Measurements from ENCODE around the gene GLRX2. TPM values are rescaled to one million over a fixed set of nuclear protein-coding genes. Genes with fewer than 3 reads are reported as not detected.

GLRX2 gene
- total and polyA plus RNA-seq, 4 donors, result 12.9 to 27.6 (median 17.8) TPM

GRCh38 chr1:193094112-193094511 is 11.1 kb downstream of the GLRX2 start:
- DNase-seq (ENCODE audit: low read depth in 4 of 6, low spot score in 6 of 6), result no peak
- Histone ChIP-seq H3K36me3 (ENCODE audit: control insufficient read depth, insufficient read depth, low read length) (peaks cover 13% of the 10 kb centered on the region), H3K9me3 (ENCODE audit: control insufficient read depth, insufficient read depth, low read length) (no peaks in the 10 kb centered on the region), H3K4me3 (ENCODE audit: low read depth, low read length) (no peak overlapping the region), H3K27ac (ENCODE audit: low read depth, low read length) (no peak overlapping the region), H3K27me3 (ENCODE audit: control insufficient read depth, insufficient read depth, low read length) (no peaks in the 10 kb centered on the region), H3K4me1 (ENCODE audit: control insufficient read depth, insufficient read depth, low read length) (no peaks in the 10 kb centered on the region)
- WGBS (ENCODE audit: insufficient coverage), result 93% methylated on average over 8 of the region's 11 CpGs

- Histone ChIP-seq H3K4me3 (ENCODE audit: low read depth, low read length) (no peak overlapping the region), H3K9me3 (ENCODE audit: control insufficient read depth, insufficient read depth, low read length) (no peaks in the 10 kb centered on the region), H3K4me1 (ENCODE audit: control insufficient read depth, insufficient read depth, low read length) (no peaks in the 10 kb centered on the region), H3K27ac (ENCODE audit: low read depth, low read length) (no peak overlapping the region), H3K27me3 (ENCODE audit: control insufficient read depth, insufficient read depth, low read length) (no peaks in the 10 kb centered on the region), H3K36me3 (ENCODE audit: control insufficient read depth, insufficient read depth, low read length) (peaks cover 10% of the 10 kb centered on the region)
- WGBS (ENCODE audit: insufficient coverage), result no CpG with 5 or more reads among the region's 1 CpG
- no peak for DNase-seq (ENCODE audit: low read depth in 4 of 6, low spot score in 6 of 6)
These were observed 14.3 kb downstream of the GLRX2 start for GRCh38 chr1:193090865-193091264.

GRCh38 chr1:193087893-193088292 is 17.3 kb downstream of the GLRX2 start:
- no peaks in the 10 kb centered on the region for H3K27me3 ChIP-seq (ENCODE audit: control insufficient read depth, insufficient read depth, low read length)
- DNase-seq (ENCODE audit: low read depth in 4 of 6, low spot score in 6 of 6), result no peak
- no peak overlapping the region for H3K27ac ChIP-seq (ENCODE audit: low read depth, low read length)
- peaks cover 5% of the 10 kb centered on the region for H3K36me3 ChIP-seq (ENCODE audit: control insufficient read depth, insufficient read depth, low read length)
- no peak overlapping the region for H3K4me3 ChIP-seq (ENCODE audit: low read depth, low read length)
- WGBS (ENCODE audit: insufficient coverage), result 100% methylated on average over 1 of the region's 3 CpGs
- H3K4me1 ChIP-seq (ENCODE audit: control insufficient read depth, insufficient read depth, low read length), result no peaks in the 10 kb centered on the region
- H3K9me3 ChIP-seq (ENCODE audit: control insufficient read depth, insufficient read depth, low read length), result no peaks in the 10 kb centered on the region

- no peaks in the 10 kb centered on the region for H3K4me1 ChIP-seq (ENCODE audit: control insufficient read depth, insufficient read depth, low read length)
- no peak for DNase-seq (ENCODE audit: low read depth in 4 of 6, low spot score in 6 of 6)
- no peaks in the 10 kb centered on the region for H3K27me3 ChIP-seq (ENCODE audit: control insufficient read depth, insufficient read depth, low read length)
- no CpG with 5 or more reads among the region's 3 CpGs for WGBS (ENCODE audit: insufficient coverage)
- H3K27ac ChIP-seq (ENCODE audit: low read depth, low read length), result no peak overlapping the region
- no peak overlapping the region for H3K4me3 ChIP-seq (ENCODE audit: low read depth, low read length)
- H3K36me3 ChIP-seq (ENCODE audit: control insufficient read depth, insufficient read depth, low read length), result peaks cover 9% of the 10 kb centered on the region
- H3K9me3 ChIP-seq (ENCODE audit: control insufficient read depth, insufficient read depth, low read length), result no peaks in the 10 kb centered on the region
These were observed 18.9 kb downstream of the GLRX2 start for GRCh38 chr1:193086342-193086741.

- DNase-seq (ENCODE audit: low read depth in 4 of 6, low spot score in 6 of 6), result no peak
- Histone ChIP-seq H3K27ac (ENCODE audit: low read depth, low read length) (no peak overlapping the region), H3K4me1 (ENCODE audit: control insufficient read depth, insufficient read depth, low read length) (no peaks in the 10 kb centered on the region), H3K9me3 (ENCODE audit: control insufficient read depth, insufficient read depth, low read length) (no peaks in the 10 kb centered on the region), H3K27me3 (ENCODE audit: control insufficient read depth, insufficient read depth, low read length) (no peaks in the 10 kb centered on the region), H3K36me3 (ENCODE audit: control insufficient read depth, insufficient read depth, low read length) (peaks cover 9% of the 10 kb centered on the region), H3K4me3 (ENCODE audit: low read depth, low read length) (no peak overlapping the region)
- no CpG with 5 or more reads among the region's 1 CpG for WGBS (ENCODE audit: insufficient coverage)
These were observed 20.0 kb downstream of the GLRX2 start for GRCh38 chr1:193085263-193085662.

- WGBS (ENCODE audit: insufficient coverage), result 83% methylated on average over 4 of the region's 6 CpGs
- no peaks in the 10 kb centered on the region for H3K4me1 ChIP-seq (ENCODE audit: control insufficient read depth, insufficient read depth, low read length)
- H3K9me3 ChIP-seq (ENCODE audit: control insufficient read depth, insufficient read depth, low read length), result no peaks in the 10 kb centered on the region
- no peak for DNase-seq (ENCODE audit: low read depth in 4 of 6, low spot score in 6 of 6)
- no peaks in the 10 kb centered on the region for H3K27me3 ChIP-seq (ENCODE audit: control insufficient read depth, insufficient read depth, low read length)
- H3K36me3 ChIP-seq (ENCODE audit: control insufficient read depth, insufficient read depth, low read length), result peaks cover 14% of the 10 kb centered on the region
- H3K27ac ChIP-seq (ENCODE audit: low read depth, low read length), result no peak overlapping the region
- H3K4me3 ChIP-seq (ENCODE audit: low read depth, low read length), result no peak overlapping the region
These were observed 21.7 kb downstream of the GLRX2 start for GRCh38 chr1:193083365-193084088.

- Histone ChIP-seq H3K27me3 (ENCODE audit: control insufficient read depth, insufficient read depth, low read length) (no peaks in the 10 kb centered on the region), H3K27ac (ENCODE audit: low read depth, low read length) (no peak overlapping the region), H3K36me3 (ENCODE audit: control insufficient read depth, insufficient read depth, low read length) (peaks cover 14% of the 10 kb centered on the region), H3K9me3 (ENCODE audit: control insufficient read depth, insufficient read depth, low read length) (no peaks in the 10 kb centered on the region), H3K4me1 (ENCODE audit: control insufficient read depth, insufficient read depth, low read length) (no peaks in the 10 kb centered on the region), H3K4me3 (ENCODE audit: low read depth, low read length) (no peak overlapping the region)
- DNase-seq (ENCODE audit: low read depth in 4 of 6, low spot score in 6 of 6), result no peak
- WGBS (ENCODE audit: insufficient coverage), result 100% methylated on average over 1 of the region's 3 CpGs
These were observed 26.0 kb downstream of the GLRX2 start for GRCh38 chr1:193079187-193079586.

GRCh38 chr1:193077991-193078390 is 27.2 kb downstream of the GLRX2 start:
- peaks cover 14% of the 10 kb centered on the region for H3K36me3 ChIP-seq (ENCODE audit: control insufficient read depth, insufficient read depth, low read length)
- no peak for DNase-seq (ENCODE audit: low read depth in 4 of 6, low spot score in 6 of 6)
- no peak overlapping the region for H3K27ac ChIP-seq (ENCODE audit: low read depth, low read length)
- H3K27me3 ChIP-seq (ENCODE audit: control insufficient read depth, insufficient read depth, low read length), result no peaks in the 10 kb centered on the region
- no peak overlapping the region for H3K4me3 ChIP-seq (ENCODE audit: low read depth, low read length)
- no peaks in the 10 kb centered on the region for H3K9me3 ChIP-seq (ENCODE audit: control insufficient read depth, insufficient read depth, low read length)
- H3K4me1 ChIP-seq (ENCODE audit: control insufficient read depth, insufficient read depth, low read length), result no peaks in the 10 kb centered on the region

- Histone ChIP-seq H3K27me3 (ENCODE audit: control insufficient read depth, insufficient read depth, low read length) (no peaks in the 10 kb centered on the region), H3K36me3 (ENCODE audit: control insufficient read depth, insufficient read depth, low read length) (peaks cover 3% of the 10 kb centered on the region), H3K9me3 (ENCODE audit: control insufficient read depth, insufficient read depth, low read length) (no peaks in the 10 kb centered on the region), H3K27ac (ENCODE audit: low read depth, low read length) (no peak overlapping the region), H3K4me3 (ENCODE audit: low read depth, low read length) (no peak overlapping the region), H3K4me1 (ENCODE audit: control insufficient read depth, insufficient read depth, low read length) (no peaks in the 10 kb centered on the region)
- WGBS (ENCODE audit: insufficient coverage), result 57% methylated on average over 1 of the region's 5 CpGs
- DNase-seq (ENCODE audit: low read depth in 4 of 6, low spot score in 6 of 6), result no peak
These were observed 34.3 kb downstream of the GLRX2 start for GRCh38 chr1:193070942-193071341.

GRCh38 chr1:193070386-193070753 is 34.8 kb downstream of the GLRX2 start:
- Histone ChIP-seq H3K27me3 (ENCODE audit: control insufficient read depth, insufficient read depth, low read length) (no peaks in the 10 kb centered on the region), H3K36me3 (ENCODE audit: control insufficient read depth, insufficient read depth, low read length) (peaks cover 3% of the 10 kb centered on the region), H3K9me3 (ENCODE audit: control insufficient read depth, insufficient read depth, low read length) (no peaks in the 10 kb centered on the region), H3K4me1 (ENCODE audit: control insufficient read depth, insufficient read depth, low read length) (no peaks in the 10 kb centered on the region), H3K27ac (ENCODE audit: low read depth, low read length) (no peak overlapping the region), H3K4me3 (ENCODE audit: low read depth, low read length) (no peak overlapping the region)
- DNase-seq (ENCODE audit: low read depth in 4 of 6, low spot score in 6 of 6), result no peak
- WGBS (ENCODE audit: insufficient coverage), result no CpG with 5 or more reads among the region's 2 CpGs
